Fibroblast of the conjunctiva (primary cell): ENCODE results near the gene C15orf40.

Experiments
- DNase-seq: peaks from one replicate; pipeline ENCODE4 v3.0.0-alpha.2; 2010; ENCODE audit warnings: low read depth

C15orf40 gene

DNA sequence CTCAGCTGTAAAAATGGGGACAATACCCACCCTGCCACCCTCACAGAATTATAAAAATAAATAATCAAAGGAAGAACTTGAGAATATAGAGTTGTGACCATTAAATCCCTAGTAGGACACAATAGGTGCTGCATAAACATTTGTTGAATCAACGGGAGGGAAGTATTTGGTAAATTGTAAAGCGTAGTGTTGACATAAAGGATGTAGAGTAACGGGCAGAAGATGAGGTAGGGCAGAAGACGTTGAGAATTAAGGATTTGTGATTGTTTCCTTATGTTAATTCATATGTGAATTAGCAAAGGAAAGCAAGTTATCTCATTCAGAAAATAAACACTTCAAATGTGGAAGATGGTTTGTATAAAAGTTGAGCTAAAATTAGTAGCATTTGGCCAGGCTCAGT is 18.3 kb downstream of the C15orf40 start:
- DNase-seq, result no peak

DNA sequence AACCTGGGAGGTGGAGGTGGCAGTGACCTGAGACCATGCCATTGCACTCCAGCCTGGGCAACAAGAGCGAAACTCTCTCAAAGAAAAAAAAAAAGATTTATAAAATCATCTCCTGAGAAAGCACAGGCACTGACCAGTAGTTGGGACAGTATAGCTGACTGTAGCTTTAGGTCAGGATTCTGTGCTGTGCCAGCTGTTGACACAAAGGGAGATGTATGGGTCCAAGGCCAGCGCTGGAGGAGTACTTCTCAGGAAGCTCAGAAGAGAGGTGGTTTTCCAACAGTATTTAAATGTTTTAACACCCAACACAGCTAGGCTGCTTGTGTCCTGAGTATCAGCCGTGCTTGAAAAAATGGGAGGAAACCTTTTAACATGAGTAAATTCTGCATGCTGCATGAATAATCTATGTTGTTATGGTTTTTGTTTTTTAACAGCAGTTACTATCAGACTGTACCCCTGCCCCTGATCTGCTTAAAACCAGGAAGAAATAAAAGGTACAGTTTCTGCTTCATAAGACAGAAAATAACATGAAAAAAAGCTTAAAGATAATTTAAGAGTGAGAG is 18.9 kb downstream of the C15orf40 start:
- DNase-seq, result no peak

DNA sequence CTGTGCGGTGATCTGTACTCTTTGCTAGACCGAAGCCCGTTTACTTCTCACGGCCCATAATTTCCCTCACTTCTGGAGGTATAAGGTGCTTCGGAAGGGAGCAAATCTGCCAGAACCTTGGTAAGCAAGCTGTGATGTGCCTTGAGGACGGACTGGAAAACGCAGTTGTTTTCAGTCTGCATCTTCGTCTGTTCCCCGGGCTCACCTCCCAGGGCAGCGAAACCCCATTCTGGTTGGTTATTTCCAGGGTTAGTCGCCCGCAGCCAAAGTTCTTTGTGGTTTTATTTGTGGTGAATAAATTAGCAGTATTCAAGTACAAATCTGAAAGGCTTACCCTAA is 25.0 kb downstream of the C15orf40 start:
- DNase-seq, result no peak

DNA sequence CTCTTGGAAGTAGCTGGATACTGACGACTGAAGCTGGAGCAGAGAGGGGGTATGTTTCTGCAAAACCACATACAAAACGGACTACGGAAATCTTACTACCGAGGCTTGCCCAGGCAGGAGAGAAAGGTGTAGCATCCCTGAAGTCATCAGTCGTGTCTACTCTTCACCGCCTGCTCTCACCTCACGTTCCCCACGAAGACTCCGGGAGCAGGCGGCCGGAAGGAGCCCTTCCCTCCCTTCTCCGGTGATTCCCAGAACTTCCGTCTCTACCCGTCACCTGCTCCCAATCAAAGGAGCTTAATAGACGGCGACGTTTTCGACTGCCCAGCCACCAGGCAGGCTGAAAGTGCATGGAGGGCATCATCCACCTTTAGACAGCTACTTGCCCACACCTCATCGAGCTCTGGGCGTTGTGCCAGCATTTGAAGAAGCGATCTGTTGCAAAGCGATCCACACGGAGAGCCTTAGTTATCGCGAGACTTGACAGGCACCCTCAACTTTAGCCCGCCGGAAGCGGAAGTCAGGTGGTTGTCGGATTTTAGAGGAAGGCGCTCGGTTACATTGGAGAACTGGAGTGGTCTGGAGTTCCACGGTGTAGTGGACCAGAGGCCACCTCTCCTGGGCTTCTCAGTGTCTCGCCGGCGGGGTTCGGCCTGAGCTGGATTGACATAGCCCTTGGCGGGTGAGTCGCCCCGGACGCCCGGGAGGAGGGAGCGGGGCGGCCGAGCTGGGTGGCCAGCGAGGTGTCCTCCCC is 25.6 kb downstream of the C15orf40 start, which contains the start of gene RAMAC:
RAMAC (plus strand) TSS at position 523 of the 754 bp plus-strand sequence. CDS start 2,809 bp downstream, outside the sequence.
- DNase-seq, result peak; percentile 94

DNA sequence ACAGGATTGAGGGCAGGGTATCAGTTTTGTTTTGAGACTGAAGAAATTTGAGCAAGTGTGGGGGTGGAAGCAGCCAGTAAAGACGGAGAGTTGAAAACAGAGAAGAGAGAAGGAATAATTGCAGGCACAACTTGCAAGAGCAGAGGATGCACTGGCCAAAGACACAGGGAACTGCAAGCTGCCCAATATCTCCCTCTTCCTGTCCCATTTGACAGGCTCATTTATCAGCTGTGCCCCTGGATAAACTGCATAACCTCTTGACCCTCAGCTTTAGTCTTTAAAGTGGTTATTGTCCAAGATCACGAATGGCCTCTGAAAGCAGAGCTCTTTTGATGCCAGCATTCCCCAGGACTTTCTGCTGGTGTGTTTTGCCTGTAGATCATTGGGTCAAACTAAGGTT is 30.5 kb downstream of the C15orf40 start:
- DNase-seq, result no peak

DNA sequence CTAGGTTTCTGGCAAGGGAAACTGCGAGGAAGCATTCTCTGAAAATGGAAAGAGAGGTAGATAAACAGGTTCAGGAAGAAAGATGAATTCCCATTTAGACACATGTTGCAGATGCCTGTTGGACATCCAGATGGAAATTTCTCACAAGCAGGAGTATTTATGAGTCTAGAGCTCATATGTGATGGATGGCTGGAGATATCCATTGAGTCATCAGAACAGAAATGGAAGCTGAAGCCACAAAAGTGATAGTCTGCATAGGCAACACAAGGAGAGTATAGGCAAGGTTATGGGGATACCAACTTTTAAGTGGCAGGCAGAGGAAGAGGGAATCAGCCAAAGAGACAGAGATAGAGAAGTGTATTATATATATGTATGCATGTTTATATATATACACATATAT is 31.7 kb downstream of the C15orf40 start:
- DNase-seq, result no peak

DNA sequence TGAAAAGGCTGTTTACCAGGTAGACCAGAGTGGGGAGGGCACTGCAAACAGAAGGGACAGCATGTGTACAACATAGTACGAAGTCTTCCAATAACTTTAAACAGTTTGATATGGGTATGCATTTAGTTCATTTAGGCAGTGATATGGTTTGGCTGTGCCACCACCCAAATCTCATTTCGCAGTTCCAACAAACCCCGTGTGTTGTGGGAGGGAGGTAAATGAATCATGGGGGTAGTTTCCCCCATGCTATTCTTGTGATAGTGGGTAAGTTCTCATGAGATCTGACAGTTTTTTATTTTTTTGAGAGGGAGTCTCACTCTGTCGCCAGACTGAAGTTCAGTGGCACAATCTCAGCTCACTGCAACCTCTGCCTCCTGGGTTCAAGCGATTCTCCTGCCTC is 33.0 kb downstream of the C15orf40 start:
- no peak for DNase-seq

DNA sequence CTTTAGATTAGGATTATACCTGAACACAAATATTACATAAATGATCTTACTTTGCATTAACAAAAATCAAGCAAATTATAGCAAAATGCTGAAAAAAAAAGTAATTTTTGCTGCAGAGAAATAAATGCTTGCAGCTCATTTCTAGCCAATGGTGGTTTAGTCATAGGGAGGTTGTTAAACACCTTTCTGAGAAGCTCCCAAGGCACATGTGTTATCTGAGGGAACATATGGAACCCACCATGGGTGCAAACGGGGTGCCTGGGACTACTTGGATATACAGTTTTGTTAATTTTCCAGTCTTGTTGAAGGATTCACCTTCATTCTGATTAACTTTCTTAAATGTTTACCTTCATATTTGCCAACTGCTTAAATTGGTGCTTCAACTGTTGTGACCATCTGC is 34.4 kb downstream of the C15orf40 start:
- no peak for DNase-seq

DNA sequence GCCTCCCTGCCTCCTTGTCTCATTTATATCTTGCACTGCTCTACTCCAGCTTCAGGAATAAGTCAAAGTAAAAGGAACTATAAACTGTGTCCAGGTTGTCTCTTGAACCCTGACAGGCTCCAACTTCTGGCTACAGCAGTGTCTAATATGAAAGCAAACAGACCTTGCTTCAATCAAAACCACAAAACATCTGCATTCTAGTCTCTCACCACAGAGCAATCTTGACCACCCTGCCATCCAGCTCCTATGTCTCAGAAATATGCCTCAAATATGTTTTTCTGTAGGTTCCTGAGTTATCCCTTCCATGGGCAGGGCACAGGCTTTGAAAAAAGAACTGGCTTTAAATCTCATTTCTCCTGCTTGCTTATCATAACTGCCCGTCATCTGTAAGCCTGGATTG is 38.4 kb downstream of the C15orf40 start:
- DNase-seq, result no peak

DNA sequence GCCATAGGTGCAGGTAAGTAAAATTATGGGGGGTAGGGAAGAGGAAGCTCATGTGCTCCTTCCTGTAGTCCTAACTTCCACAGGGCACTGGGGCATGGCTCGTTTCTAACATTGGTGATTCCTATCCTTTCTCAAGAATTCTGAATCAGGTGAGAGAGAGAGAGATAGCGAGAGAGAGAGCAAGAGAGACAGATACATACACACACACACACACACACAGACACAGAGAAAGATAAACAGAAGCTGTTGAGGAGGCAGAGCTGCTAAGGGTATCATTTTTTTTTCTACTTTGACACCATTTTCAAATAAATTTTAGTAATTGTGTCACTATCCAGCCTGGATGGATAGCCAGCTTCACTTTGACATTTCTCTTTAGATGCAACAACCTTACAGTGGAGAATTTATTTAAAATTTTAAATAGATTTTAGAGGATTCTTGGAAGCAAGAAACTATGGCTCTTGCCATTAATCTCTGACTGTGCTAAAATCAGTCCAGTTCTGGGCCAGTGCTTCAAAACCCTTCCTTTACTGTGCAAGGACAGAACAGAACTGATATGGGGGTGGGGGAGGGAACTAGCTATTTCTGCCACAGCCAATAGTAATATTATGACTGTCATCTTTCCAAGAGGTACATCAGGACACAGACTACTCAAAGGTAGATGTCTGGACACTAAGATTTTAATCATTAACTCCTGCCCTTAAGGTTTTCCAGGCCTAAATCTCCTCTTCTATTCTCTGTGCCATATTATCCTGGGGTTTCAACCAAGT is 40.0 kb downstream of the C15orf40 start:
- no peak for DNase-seq

DNA sequence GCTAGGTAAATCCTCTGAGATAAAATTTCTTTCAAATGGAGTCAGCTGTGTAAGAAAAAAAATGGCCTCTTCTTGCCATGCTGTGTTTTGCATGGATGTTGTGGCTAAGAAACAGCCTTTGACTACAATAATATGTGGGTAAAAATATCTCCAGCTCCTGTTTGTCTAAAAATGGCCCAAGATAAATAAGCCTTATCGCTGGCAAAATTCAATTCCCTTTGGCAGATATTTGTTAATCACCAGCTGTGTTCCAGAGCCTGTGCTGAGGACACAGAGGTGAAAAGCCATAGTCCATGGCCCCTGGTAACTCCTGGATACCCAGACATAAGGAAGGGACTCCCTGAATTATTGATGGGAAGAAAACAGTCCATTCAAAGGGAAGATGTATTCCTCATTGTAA is 40.7 kb downstream of the C15orf40 start:
- DNase-seq, result no peak

DNA sequence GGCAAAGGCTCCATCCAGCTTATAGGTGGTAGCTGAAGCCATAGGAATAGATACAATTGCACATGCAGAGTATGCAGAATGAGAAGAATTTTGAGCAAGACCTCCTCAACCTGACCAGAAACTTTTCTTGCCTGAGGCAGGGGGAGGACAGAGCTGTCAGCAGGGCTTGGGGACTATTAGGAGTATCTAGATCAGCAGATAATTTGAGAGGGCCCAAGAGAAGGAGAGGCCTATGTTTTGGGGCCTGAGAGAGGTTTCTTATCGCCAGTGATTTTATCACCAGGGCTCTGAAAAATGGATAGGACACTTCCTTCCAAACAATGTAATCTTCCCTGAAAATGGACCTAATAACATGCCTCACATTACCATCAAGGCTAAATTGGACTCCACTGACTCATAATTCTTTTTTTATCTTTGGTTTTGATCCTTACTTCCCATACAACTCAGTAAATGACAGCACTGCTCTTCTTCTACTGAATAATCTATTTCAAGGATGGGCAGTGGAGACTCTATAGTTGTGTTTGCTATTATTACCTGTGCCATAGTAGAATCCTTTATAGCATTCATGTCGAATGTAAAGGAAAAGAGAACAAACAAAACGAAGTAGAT is 41.3 kb downstream of the C15orf40 start:
- DNase-seq, result no peak

DNA sequence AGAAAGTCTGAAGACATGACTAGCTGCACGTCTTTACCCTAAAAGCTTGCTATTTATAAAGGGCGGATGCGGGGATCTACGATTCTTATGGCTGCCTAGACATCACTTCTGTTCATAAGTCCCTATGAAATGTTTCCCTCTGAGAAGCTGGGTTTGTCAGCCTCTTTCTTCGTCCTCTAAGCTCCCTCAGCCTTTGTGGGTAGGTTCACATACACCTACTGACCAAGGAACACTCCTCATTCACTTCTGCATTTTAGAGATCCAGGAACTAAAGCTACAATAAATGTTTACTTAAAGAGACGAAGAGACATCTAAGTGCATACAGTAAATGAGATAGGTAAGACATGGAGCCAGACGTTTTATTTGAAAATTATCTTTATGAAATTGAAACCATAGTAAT is 42.1 kb downstream of the C15orf40 start:
- DNase-seq, result no peak

DNA sequence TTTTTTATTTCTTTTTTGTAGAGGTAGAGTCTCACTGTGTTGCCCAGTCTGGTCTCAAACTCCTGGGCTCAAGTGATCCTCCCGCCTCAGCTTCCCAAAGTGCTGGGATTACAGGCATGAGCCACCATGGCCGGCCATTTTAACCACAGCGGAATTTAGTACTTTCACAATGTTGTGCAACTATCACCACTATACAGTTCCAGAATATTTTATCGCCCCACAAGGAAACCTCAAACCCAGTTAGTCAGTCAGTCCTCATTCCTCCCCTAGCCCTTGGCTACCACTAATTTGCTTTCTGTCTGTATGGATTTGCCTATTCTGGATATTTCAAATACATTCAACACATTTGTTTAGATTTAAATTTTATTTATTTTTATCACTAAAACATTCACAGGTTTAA is 43.4 kb downstream of the C15orf40 start:
- DNase-seq, result no peak

DNA sequence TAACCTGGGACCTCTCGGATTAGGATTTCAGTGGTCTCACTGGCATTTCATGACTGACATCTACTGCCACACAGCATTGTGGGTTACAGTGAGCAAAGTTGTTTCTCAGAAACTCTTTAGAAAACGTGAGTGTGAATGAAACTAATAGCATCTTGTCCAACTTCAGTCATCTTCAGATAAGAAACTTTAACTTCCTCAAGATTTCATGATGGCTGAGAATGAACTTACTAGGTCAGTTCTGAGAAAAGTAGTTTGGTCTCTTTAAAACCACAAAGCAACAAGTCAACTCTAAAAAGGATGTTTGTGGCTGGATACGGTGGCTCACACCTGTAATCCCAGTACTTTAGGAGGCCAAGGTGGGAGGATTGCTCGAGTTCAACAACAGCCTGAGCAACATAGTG is 44.8 kb downstream of the C15orf40 start:
- DNase-seq, result no peak

DNA sequence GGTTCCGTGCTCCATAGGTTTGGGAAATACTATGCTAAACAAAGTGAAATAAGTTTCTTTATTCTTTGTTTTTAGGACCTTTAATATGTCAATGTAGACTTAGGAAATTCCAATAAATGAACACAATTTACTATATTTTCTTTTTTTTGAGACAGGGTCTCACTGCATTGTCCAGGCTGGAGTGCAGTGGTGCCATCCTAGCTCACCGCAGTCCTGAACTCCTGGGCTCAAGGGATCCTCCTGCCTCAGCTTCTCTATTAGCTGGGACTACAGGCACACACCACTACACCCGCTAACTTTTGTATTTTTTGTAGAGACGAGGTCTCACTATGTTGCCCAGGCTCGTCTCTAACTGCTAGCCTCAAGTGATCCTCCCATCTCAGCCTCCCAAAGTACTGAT is 46.5 kb downstream of the C15orf40 start:
- no peak for DNase-seq

DNA sequence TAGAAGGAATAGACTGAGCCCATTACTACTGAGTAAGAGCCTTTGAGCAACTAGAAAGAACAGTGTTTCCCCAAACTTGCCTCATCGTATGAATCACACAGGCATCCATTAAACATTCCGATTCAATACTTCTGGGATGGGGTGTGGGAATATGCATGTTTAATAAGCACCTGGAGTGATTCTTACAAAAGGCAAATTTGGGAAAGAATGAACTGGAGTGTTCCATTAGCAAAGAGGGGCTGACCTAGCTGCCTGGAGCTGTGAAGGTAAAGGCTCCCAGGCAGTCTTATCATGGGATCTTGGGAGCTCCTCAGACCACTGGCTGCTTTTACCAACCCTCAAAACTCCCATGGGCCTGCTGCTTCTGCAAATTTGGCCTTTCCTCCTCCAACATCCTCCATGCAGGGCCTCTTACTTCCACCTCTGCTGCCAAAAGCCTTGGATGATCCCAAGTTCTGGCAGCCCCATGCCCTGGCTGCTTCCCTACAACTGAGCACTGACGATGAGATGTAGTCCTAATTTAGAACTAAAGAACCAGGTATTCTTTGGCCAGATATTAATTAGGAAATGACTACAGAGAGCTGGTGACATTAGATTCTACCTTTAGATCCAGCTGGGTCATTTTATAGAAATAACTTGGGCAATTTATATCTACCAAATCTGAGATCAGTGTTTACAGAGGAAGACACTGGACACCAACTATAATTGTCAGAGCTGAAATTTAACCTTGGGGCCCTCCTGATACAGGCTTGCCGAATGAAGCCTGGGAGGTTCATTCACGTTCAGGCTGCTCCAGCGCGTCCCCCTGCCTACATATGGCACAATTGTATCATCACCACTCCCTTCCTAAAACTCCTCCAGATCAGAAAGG is 47.7 kb downstream of the C15orf40 start:
- no peak for DNase-seq

DNA sequence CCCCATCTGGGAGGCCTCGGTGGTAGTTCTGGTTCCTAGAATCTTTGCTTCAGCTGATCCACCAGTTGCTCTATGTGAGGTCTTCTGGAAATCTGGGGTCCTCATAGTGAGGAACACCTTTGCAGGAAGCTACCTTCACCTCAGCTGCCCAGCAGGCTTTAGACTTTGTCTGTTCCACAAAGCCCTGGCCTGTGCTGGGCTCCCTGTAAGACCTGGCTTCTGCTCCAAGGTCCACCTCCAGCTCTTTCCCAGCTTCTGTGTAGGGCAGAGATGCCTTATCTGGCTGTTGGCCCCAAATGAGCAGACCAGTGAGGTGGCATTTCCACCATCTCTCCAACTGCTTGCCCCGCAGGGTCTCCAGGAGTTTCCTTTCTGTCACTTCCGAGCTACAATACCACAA is 50.7 kb downstream of the C15orf40 start:
- no peak for DNase-seq

DNA sequence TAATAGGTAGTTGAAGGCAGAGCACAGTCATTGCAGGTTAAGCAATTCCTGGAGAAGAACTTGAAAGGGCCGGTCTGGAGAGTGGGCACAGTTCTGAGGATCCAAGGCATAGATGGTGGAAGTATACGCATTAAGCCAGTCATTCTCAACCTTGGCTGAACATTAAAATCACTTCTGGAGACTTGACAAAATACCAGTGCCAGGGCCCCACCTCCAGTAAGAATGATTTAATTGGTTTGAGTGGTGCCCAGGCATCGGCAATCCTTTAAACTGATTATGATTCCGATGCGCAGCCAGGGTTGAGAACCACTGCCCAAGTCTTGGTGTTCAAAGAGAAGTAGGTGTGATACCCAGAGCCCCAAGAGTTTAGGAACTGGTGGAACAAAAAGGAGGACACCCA is 52.0 kb downstream of the C15orf40 start:
- no peak for DNase-seq

DNA sequence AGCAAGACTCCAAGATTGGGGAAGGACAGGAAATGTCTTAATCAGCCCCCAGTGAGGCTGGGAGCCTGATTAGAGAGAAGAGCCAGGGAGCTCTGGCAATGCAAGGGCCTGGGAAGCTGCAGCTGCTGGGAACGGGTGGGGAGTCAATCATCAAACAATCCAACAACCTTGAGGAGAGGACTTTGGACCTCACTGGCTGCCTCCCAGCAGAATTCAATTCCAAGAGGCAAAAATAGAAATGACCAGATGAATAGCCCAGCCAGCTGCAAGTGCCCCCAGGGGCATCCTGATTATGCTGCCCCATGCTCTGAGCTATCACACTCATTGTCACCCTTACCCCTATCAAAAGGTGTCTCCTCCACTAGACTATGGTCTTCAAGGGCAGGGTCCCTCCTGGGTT is 52.8 kb downstream of the C15orf40 start:
- DNase-seq, result no peak

DNA sequence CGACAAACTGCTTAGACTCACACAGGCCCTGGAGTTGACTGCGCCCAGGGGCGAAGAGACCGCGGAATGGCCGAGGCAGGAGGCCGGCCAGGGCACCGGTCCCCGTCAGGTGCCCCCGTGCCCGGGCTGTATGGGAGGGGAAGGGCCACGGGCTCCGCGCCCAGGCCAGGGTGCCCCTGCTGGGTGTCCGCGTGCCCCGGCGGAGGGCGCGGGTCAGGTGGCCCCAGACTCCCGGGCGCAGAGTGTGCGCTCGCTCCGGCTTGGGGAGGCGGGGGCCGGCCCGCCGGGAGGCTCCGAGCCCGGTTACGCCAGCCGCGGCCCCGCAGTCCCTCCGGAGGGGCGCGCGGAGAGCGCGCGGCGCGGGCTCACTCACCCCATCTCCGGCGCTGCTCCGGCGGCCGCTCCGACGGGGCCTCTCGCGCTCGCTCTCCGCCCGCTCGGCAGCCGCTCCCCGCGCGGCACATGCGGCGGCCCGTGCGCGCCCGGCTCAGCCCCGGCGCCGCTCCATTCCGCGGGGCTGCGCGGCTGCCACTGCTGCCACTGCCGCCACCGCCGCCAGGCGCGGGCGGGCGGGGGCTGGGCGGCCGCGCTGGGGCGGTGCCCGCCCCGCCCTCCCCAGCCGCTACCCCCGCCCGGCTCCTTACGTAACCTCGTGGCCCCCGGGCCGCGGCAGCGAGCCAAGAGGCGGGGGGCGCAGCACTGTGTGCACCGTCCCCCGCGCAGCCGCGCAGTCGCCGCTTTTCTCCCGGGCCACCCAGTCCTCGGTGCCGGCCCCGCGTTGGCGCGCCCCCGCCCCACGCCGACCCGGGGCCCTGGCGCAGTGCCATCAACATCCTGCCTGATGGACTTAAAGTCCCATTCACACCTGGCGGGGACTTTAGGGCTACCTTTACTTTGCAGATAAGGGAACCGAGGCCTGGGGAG is 59.0 kb downstream of the C15orf40 start, which contains the start of gene HOMER2:
HOMER2 (minus strand) TSS at position 563 of the 924 bp plus-strand sequence; CDS start at position 378, 185 bp downstream.
- DNase-seq, result no peak
